ENCODE measurements around the gene HOOK1. TPM values are rescaled to one million over a fixed set of nuclear protein-coding genes. Genes with fewer than 3 reads are reported as not detected.

The HOOK1 gene
- total RNA-seq, result 0.67 TPM
- long read RNA-seq, full-length matches to known transcripts, result 1 of 1 reads
- long read RNA-seq, partial matches to known transcripts, result 0 of 1 reads
- long read RNA-seq, other reads (novel, unspliced or antisense), result 0 of 1 reads

DNA sequence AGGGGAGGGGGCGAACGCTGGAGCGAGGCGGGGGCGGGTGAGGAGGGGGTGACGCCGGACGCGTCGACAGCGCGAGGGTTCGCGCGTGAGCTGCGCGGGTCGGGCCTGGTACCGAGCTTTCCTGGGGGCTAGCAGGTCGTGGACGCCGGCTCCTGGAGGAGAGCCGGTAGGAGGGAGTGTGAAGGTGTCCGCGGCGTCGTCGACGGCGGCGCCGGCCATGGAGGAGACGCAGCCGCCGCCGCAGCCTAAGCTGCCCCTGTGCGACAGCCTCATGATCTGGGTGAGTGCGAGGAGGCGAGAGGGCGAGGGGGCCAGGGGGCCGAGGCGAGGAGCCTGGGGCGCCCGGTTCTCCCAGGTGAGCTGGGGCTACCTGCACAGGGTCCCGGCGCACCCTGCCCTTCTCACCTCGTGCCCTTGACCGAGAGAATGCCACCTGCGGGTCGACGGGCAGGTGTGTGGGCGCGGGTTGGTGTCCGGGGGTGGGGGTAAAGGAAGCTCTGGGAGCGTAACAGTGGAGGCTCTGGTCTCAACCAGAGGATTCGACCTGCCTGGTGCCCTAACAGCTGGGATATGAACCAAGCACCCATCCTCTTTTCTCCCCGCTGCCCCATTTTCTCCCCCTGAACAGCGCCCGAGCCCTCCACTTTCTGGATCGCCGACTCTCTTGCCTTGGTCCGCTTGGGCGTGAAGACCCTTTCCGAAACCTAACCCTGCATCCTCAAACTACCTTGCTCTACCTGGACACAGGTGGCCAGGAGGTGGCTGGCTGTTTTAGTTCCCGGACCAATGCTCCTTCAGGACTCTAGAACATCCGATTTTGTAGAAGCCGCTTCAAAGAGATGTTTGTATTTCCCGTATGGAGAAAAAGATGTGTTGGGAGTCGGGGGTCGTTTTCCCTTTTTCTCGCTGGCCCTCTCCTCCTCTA lies at the start of gene HOOK1:
Gene HOOK1, plus strand, starts transcription at position 49 of the 925 bp plus-strand sequence. Its CDS starts 169 bp downstream, at position 218.
- no peak for DNase-seq (ENCODE audit: low spot score)
- intact Hi-C loops (cut with DNase I), result no loop called here

DNA sequence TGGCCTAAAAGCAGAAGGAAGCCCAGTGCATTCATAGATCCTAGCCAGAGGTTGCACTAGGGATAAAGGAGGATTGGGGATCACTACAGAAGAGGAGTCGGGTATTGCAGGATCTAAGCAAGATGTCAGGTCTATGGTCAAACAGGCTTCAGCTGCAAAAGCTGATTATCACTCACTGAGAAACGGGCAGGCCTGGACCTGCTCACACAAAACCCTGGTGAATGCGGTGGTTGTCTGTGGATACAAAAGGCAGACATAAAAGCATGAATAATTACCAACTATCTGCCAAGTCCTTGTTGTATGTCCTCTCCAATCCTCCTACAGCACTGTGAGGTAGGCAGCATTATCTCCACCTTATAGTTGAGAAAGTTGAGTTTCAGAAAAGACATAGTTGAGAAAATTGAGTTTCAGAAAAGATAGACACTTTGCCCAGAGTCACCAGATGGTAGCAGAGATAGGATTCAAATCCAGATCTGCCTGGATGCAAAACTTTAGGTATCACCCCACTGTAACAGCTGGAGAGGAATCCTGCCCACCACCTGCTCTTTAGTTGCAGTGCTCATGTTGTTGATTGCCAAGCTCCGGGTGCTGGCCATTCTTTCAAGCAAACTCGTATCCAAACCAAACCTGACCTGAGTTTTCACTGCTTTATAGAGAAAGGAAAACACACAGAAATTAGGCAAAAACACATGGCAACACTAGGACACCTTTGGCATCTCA lies 49.6 kb upstream of the HOOK1 start:
- intact Hi-C loops (cut with DNase I), result no loop called here
- DNase-seq (ENCODE audit: low spot score), result no peak

DNA sequence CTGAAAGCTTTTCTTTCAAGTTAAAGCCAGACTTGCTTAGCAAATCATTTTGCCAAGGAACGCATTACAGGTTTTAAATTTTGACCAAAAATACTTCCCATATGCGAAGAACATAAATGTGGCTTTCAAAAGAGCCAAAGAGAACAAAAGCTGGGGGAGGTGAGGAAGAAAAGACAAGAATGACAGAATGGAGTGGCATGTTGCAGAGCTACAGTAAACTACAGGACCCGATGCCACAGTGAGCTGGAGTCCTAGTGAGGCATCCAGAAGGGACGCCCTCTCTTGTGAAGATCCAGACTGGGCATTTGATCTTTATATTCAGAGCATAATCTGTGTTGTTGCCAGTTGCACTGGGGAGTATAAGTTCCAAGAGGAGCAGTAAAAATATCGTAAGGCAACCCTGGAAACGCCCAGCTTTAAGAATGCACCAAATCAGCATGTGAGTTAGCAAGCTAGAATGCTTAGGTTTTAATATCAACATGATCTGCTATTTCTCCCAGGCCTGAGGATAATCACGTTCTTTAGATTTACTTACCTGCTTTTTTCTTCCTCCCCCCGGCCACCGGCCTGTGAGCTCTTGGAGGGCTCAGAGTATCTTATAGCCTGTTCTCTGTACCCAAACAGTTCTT lies 48.4 kb upstream of the HOOK1 start:
- intact Hi-C loops (cut with DNase I), result no loop called here
- DNase-seq (ENCODE audit: low spot score), result no peak

DNA sequence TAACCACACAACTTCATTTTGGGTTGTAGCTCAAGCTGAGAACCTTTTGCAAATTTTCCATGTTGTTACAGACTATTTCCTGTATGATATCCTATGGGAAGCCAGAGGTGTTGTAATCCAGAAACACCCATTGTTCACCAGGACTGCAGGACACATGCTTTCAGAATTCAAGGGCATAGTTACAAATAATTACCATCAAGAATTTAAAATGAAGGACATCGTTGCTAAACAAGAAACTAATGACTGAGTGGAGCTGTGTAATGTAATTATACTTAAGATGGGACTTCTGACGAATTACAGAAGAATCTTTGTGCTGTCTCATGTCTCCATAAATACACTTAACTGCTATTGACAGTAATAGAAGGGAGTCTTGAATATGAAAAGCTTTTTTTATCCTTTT lies 47.6 kb upstream of the HOOK1 start:
- DNase-seq (ENCODE audit: low spot score), result no peak
- intact Hi-C loops (cut with DNase I), result no loop called here

DNA sequence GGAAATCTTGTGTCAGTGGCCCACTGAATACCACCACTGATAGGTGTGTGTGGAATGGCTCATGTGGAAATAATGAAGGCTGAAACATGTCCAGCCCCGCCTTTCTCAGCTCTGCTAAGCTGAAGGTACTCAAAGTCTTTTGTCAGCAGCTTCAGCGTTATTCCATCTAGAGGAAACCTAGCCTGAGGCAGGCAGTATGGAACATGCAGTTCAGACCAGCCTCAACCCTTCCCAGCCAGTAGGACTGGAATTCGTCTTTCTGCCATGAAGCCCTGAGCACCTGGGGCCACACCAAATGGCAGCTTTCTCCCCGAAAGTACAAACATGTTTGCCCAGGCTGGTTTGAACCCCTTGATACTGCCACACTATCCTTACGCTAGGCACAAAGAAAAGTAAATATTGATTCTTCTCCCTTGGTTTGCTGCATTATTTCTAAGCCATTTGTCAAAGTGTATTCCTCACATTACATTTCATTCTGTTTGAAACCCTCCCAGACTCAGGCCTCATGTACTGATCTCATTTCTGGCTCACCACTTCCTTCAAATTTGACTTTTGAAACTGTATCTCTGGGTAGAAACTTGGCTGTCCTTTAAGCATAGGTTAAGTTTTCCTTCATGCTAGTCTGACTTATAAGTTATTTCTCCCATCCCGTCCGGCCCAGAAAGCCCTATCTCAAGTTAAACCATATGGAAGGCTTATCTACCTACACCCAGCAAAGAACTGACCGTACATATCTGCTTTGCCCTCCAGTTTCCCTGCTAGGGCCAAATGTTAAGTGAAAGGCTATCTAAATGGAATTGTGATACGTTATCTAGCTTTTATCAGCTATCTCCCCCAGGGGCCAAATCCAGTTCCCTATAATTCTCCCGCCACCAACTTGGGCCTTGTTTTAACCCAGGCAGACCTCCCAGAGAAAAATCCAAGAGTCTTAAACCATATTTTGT lies 45.7 kb upstream of the HOOK1 start:
- DNase-seq (ENCODE audit: low spot score), result no peak
- intact Hi-C loops (cut with DNase I), result no loop called here

DNA sequence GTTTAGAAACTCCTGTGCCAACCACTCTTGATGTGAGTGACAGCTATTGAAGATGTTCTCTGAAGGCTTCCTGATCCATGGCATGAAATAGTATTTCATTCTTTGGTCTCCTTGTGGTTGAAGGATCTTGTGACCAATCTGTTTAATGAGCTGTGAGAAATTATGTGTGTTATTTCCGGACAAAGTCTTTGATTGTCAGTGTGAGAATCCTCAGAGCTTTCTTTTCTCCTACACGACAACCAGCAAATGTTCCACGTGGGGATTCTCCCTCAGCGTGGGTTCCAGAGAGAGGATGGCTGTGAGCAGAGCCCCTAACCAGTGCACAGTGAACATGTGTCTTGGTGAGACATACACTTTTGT lies 45.0 kb upstream of the HOOK1 start:
- no peak for DNase-seq (ENCODE audit: low spot score)

DNA sequence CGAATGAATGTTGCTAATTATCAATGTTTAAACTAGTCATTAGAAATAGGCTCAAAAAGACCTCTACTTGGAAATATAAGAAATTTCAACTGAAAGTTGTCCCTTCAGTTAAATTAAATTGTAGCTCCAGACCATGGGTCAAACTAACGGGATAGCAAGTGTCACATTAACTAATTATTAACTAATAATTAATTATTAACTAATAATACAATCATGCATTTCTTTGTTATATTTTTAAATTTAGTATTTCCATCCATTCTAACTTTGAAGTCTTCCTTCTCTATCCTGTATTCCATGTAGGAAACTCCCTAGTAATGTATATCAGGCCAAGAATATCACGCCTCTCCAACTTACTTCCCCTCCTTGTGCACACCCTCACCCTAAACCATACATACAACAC lies 43.4 kb upstream of the HOOK1 start:
- DNase-seq (ENCODE audit: low spot score), result no peak
- intact Hi-C loops (cut with DNase I), result no loop called here

More for the DNA sequence above, 45.0 kb upstream of the HOOK1 start:
- intact Hi-C loops (cut with DNase I), result no loop called here

DNA sequence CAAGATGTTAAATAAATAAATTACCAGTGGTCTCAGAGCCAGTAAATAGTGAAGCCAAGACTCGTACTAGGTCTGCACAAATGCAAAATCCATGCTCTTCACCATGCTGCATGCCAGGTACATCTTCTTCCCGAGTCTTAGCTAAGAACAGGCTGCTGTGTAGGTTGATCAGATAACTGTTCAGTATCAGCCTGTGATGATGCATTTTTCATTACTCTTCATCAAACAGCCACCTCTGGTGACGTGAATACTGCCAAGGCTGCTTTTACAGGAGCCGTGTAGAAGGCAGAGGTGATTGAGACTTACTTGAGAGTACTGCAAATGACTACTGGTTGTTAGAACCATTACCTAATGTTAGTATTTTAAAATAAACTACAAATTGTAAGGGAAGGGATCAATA lies 39.3 kb upstream of the HOOK1 start:
- intact Hi-C loops (cut with DNase I), result no loop called here
- DNase-seq (ENCODE audit: low spot score), result no peak

DNA sequence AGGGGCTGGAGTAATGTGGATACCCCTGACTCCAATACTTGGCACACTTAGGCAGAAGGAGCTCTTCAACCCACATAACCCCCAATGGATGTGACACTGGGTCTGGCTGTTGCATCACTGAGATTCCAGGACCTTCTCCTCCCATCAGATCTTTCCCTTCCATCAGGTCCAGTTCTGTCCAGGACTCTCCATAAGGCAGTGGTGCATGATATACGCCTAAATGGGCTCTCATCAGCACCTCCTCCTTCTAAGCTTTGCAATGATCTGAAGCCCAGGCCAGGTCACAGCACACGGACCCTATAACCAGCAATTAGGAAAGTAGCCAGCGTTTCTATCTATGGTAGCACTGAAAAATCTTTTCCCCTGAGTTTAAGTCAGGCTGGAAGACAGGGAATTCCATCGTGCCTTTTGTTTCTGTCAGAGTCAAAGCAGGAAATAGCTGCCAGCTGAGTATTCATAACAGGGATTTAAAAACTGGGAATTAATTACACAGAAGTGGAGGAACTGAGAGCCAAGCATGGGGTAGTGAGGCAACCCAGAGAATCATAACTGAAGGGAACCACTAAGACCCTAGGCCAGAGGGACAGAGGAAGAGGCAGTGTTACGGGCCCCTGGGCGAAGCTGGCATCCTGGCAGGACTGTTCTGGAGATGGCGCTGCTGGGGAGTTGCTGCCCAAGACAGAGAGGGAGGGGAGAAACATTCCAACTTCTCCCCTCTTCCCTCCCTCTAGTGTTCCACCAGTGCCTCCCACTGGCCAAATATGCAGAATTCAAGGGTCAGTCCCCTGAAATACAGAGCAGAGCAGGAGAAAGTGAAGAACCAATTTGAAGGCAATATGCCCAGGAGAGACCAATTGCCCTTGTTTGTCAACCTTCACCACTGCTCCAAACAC lies 37.5 kb upstream of the HOOK1 start:
- intact Hi-C loops (cut with DNase I), result no loop called here
- DNase-seq (ENCODE audit: low spot score), result no peak

DNA sequence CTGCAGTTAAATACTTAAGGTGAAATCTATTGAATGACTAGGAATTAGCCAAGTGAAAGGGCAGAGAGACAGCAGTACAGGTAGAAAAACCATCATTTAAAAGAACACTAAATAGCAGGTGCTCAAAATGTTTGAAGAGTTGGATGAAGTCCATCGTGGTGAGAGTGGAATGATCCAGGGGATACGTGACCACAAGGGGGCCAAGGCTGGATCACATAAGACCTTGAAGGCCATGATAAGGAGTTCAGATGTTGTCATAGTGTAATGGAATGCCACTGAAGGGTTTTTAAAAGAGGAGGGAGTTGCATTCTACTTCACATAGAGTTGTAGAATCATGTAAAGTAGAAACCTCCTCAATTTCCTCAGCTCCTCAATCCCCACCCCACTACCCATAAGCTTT lies 34.8 kb upstream of the HOOK1 start:
- intact Hi-C loops (cut with DNase I), result no loop called here
- no peak for DNase-seq (ENCODE audit: low spot score)

DNA sequence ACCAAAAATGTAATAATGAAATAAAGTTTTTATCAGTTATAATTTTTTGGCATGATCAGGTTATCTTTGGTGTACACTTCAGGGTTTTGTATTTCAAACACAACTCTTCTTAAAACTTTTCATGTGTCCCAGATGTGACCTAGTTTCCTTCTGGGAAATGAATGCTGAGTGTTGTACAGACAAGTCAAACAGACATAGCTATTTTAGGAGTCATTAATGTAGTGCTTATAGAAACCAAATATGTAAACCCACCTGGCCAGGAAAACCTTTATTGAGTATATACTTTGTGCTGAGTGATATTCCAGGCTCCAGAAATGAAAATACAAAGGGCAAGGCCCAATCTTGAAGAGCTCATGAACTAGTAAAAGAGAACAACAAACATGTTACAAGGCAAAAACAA lies 25.9 kb upstream of the HOOK1 start:
- no peak for DNase-seq (ENCODE audit: low spot score)
- intact Hi-C loops (cut with DNase I), result no loop called here

DNA sequence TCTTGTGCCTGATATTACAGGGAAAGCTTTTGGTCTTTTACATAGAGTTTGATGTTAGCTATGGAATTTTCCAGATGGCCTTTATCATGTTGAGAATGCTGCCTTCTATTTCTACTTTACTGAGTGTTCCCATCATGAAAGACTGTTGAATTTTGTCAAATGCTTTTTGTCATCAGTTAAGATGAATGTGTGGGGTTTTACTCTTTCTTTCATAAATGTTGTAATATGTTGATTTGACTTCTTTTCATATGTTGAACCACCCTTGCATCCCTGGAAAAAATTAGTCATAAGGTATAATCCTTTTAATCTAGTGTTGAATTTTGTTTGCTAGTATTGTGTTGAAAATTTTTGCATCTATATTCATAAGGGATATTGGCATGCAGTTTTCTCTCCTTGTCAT lies 16.1 kb upstream of the HOOK1 start:
- intact Hi-C loops (cut with DNase I), result no loop called here
- no peak for DNase-seq (ENCODE audit: low spot score)

DNA sequence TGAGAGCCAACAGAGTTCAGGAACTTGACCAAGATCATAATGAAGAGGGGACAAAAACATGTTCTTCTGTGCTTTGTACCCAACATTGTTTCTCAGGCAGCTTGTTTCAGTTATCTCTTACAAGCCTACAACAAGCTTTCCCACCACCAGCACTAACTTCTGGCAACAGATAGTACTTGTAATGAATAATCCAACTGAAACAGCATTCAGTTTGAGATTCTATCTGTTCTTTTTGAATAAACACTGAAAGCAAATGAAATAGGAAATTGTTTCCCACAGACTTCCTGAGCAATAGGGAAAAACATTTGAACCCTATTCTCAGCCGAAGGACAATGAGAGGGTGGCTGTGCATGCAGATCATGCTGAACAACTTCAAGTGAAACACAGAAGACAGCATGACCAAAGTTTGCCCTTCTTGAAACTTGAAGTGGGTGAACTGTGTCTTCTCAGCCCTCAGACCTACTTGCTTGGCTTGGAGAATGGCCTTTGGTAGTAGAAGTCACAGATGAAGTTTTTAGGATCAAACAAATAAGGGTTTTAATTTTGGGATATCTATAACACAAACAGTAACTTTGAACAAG lies 11.2 kb upstream of the HOOK1 start:
- no peak for DNase-seq (ENCODE audit: low spot score)
- intact Hi-C loops (cut with DNase I), result no loop called here

DNA sequence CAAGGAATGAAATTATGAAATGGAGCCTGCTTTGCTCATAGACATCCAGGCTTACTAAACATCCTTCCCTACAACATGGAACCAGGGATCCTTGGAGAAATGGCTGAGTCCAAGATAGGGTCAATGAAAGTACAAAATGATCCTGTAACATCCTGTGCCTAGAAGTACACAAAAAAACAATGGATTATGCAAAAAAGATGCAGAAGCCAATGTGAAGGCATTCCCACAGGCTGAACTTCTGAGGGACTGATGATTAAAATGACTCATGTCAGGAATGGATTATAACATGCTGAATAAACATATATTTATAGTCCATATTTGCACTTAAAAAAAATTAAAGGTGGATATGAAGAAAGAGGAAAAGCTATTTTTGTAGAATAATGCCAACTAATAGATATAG lies 10.4 kb upstream of the HOOK1 start:
- no peak for DNase-seq (ENCODE audit: low spot score)
- intact Hi-C loops (cut with DNase I), result no loop called here

DNA sequence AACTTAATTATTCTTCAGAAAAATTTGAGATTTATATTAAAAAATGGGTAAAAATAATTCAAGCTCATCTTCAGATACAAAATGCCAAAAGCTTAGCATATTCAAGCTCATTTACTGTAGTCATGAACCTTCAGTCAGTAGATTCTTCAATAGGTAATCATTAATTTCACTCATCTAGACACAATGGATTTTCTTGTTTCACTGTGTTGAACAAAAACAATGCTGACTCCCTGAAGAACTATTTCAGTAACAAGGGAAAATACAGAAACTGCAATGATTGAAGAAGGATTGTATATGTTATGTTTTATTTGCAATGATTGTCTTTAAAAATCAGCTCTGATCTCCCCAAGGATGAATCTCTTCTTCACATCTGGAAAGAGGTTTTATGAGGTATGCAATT lies 9.2 kb upstream of the HOOK1 start:
- intact Hi-C loops (cut with DNase I), result no loop called here
- DNase-seq (ENCODE audit: low spot score), result no peak

DNA sequence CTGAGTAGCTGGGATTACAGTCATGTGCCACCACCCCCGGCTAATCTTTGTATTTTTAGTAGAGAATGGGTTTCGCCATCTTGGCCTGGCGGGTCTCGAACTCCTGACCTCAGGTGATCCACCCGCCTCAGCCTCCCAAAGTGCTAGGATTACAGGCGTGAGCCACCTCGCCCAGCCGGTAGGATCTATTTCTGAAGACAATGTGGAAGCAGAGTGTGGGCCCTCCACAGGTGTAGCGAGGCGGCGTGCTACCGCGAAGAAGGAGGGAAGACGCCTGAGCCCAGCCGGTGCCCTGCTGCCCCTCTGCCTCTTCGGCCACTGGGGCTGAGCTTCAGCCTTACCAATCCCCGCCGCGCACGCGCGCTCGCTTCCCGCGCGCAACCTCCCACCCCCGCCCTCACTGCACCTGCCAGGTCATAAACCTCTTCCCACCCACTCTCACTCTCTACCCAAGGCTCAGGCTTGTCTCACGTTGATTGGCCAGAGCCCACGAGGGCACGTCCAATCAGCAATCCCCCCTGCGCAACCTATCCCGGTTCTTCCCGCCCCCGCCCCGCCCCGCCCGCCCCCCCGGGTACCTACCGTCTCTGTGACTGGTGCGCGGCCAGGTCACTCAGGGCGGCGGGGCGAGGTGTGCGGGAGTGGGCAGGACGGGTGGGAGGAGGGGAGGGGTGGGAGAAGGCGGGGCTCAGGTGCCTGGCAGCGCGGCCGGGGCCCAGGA lies 409 bp upstream of the HOOK1 start:
- DNase-seq (ENCODE audit: low spot score), result no peak
- intact Hi-C loops (cut with DNase I), result no loop called here

DNA sequence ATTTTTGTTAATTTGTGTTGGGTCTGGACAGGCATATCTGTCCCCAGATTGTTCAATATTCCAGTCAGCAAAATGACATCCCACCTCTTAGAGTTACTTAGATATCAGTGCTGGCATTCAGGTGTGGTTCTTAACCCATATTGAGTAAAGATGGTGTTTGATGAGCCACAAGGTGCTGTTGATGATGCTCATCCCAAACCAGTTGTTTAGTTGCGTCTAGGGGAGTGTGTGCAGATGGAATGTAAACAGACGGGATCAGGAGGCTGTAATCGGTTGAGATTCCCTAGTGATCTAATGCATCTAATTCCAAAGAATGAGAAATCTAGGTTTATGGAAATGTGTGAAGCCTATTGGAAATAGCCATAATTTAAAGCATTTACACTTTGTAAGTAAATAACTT lies 1.1 kb downstream of the HOOK1 start:
- no peak for DNase-seq (ENCODE audit: low spot score)
- intact Hi-C loops (cut with DNase I), result no loop called here

Measured in cardiac septum (tissue), 1 donor.